Measurements from ENCODE around the gene USP17L27. TPM values are rescaled to one million over a fixed set of nuclear protein-coding genes. Genes with fewer than 3 reads are reported as not detected.
"Not testable (repeated sequence)": the region's sequence is repeated elsewhere in the genome, so short reads cannot be mapped to it uniquely, and the experiment has no call there.

Gene USP17L27
- not detected for total RNA-seq

GRCh38 chr4:9343848-9344247 lies at the start of gene USP17L27:
Gene USP17L27 (plus strand): TSS chr4:9344148. CDS start chr4:9344148, 0 bp downstream.
- DNase-seq (ENCODE audit: low spot score): not testable (repeated sequence)

GRCh38 chr4:9324191-9324590 lies 19.8 kb upstream of the USP17L27 start:
- not testable (repeated sequence) for DNase-seq (ENCODE audit: low spot score)

GRCh38 chr4:9324865-9325264 lies 19.1 kb upstream of the USP17L27 start, which contains the start of gene USP17L24:
Gene USP17L24 (plus strand): TSS chr4:9325165. CDS start chr4:9325165, 0 bp downstream.
- DNase-seq (ENCODE audit: low spot score): not testable (repeated sequence)

GRCh38 chr4:9329611-9330010 lies 14.3 kb upstream of the USP17L27 start, which contains the start of gene USP17L25:
Gene USP17L25 (plus strand): TSS chr4:9329911. CDS start chr4:9329911, 0 bp downstream.
- not testable (repeated sequence) for DNase-seq (ENCODE audit: low spot score)

- not testable (repeated sequence) for DNase-seq (ENCODE audit: low spot score)
These were observed 9.6 kb upstream of the USP17L27 start, which contains the start of gene USP17L26 for GRCh38 chr4:9334358-9334757. Gene USP17L26 (plus strand): TSS chr4:9334658. CDS start chr4:9334658, 0 bp downstream.

- not testable (repeated sequence) for DNase-seq (ENCODE audit: low spot score)
These were observed 4.8 kb upstream of the USP17L27 start, which contains the start of gene USP17L5 for GRCh38 chr4:9339103-9339502. Gene USP17L5 (plus strand): TSS chr4:9339403. CDS start chr4:9339403, 0 bp downstream.

GRCh38 chr4:9348593-9348992 lies 4.6 kb downstream of the USP17L27 start, which contains the start of gene USP17L28:
Gene USP17L28 (plus strand): TSS chr4:9348893. CDS start chr4:9348893, 0 bp downstream.
- not testable (repeated sequence) for DNase-seq (ENCODE audit: low spot score)

- DNase-seq (ENCODE audit: low spot score): not testable (repeated sequence)
These were observed 6.9 kb downstream of the USP17L27 start for GRCh38 chr4:9350866-9351265.

GRCh38 chr4:9353338-9353737 lies 9.4 kb downstream of the USP17L27 start, which contains the start of gene USP17L29:
Gene USP17L29 (plus strand): TSS chr4:9353638. CDS start chr4:9353638, 0 bp downstream.
- not testable (repeated sequence) for DNase-seq (ENCODE audit: low spot score)

- DNase-seq (ENCODE audit: low spot score): not testable (repeated sequence)
These were observed 18.9 kb downstream of the USP17L27 start, which contains the start of gene USP17L30 for GRCh38 chr4:9362829-9363228. Gene USP17L30 (plus strand): TSS chr4:9363129. CDS start chr4:9363129, 0 bp downstream.

GRCh38 chr4:9379881-9380280 lies 35.9 kb downstream of the USP17L27 start:
- not testable (repeated sequence) for DNase-seq (ENCODE audit: low spot score)

- DNase-seq (ENCODE audit: low spot score): peak; percentile 43
These were observed 37.1 kb downstream of the USP17L27 start for GRCh38 chr4:9381012-9381534.

- no peak for DNase-seq (ENCODE audit: low spot score)
These were observed 40.2 kb downstream of the USP17L27 start for GRCh38 chr4:9384126-9384525.

- not testable (repeated sequence) for DNase-seq (ENCODE audit: low spot score)
These were observed 45.1 kb downstream of the USP17L27 start for GRCh38 chr4:9389001-9389400.

Other genes starting within 250 kb of the USP17L27 start
- not detected for gene FAM90A26, start 173.7 kb upstream of the USP17L27 start, total RNA-seq
- gene USP17L10, start 133.5 kb upstream of the USP17L27 start, total RNA-seq: not detected
- gene USP17L11, start 128.7 kb upstream of the USP17L27 start, total RNA-seq: 0.29 TPM
- not detected for gene USP17L12, start 124.0 kb upstream of the USP17L27 start, total RNA-seq
- gene USP17L13, start 119.3 kb upstream of the USP17L27 start, total RNA-seq: not detected
- gene USP17L15, start 109.8 kb upstream of the USP17L27 start, total RNA-seq: not detected
- not detected for gene USP17L17, start 100.3 kb upstream of the USP17L27 start, total RNA-seq
- gene USP17L18, start 95.5 kb upstream of the USP17L27 start, total RNA-seq: 0.29 TPM
- gene USP17L19, start 90.8 kb upstream of the USP17L27 start, total RNA-seq: not detected
- not detected for gene USP17L20, start 86.0 kb upstream of the USP17L27 start, total RNA-seq
- gene USP17L21, start 81.3 kb upstream of the USP17L27 start, total RNA-seq: not detected
- gene USP17L22, start 76.5 kb upstream of the USP17L27 start, total RNA-seq: not detected
- gene USP17L24, start 19.0 kb upstream of the USP17L27 start, total RNA-seq: not detected
- gene USP17L25, start 14.2 kb upstream of the USP17L27 start, total RNA-seq: not detected
- gene USP17L26, start 9.5 kb upstream of the USP17L27 start, total RNA-seq: not detected
- gene USP17L5, start 4.7 kb upstream of the USP17L27 start, total RNA-seq: not detected
- not detected for gene USP17L28, start 4.7 kb downstream of the USP17L27 start, total RNA-seq
- not detected for gene USP17L29, start 9.5 kb downstream of the USP17L27 start, total RNA-seq
- gene USP17L30, start 19.0 kb downstream of the USP17L27 start, total RNA-seq: not detected
- not detected for gene DEFB131A, start 100.3 kb downstream of the USP17L27 start, total RNA-seq

Data from ureter (tissue), 1 donor.